OCI-LY7 (cell line): ENCODE results near the gene GCHFR. TPM values are rescaled to one million over a fixed set of nuclear protein-coding genes. Genes with fewer than 3 reads are reported as not detected.

Source experiments
- BruUV-seq: library from RNA; stranded (reverse); fragments of 400-500 nt; replicated peaks from 2 replicates; lab custom pipeline; 2021; lab: Mats Ljungman, UMichigan
- CTCF ChIA-PET: fragments of 300-600 bp; sonication (Branson Sonifier 250); formaldehyde crosslinking; loops from one replicate; lab custom pipeline; 2022; ENCODE audit warnings: antibody characterized with exemption; ENCODE audit not compliant: unreplicated experiment; lab: Charles Lee
- POLR2A ChIA-PET: fragments of 300-600 bp; sonication (Branson Sonifier 250); formaldehyde crosslinking; loops from one replicate; lab custom pipeline; 2022; ENCODE audit warnings: antibody characterized with exemption; lab: Charles Lee
- DNase-seq: peaks from one replicate; pipeline ENCODE4 v3.0.0-alpha.2; 2015; ENCODE audit warnings: low spot score
- H2AFZ ChIP-seq: fragments of 200-600 bp; sonication (generic), shearing (Covaris generic); 2 replicates; pipeline ENCODE4 v1.6.1; 2014; ENCODE audit warnings: mild to moderate bottlenecking, antibody characterized with exemption, low read length, moderate library complexity
- H3K27ac ChIP-seq: fragments of 200-600 bp; sonication (generic); 2 replicates; pipeline ENCODE4 v1.5.1; 2014; ENCODE audit warnings: mixed run types, low read depth, mild to moderate bottlenecking, moderate library complexity, low read length, inconsistent platforms; ENCODE audit not compliant: poor library complexity, severe bottlenecking
- H3K36me3 ChIP-seq: fragments of 200-600 bp; sonication (generic); 2 replicates; pipeline ENCODE4 v1.6.1; 2014; ENCODE audit warnings: mild to moderate bottlenecking, antibody characterized with exemption, low read length, moderate library complexity, mixed read lengths; ENCODE audit not compliant: insufficient read depth
- H3K4me1 ChIP-seq: fragments of 200-600 bp; sonication (generic); 2 replicates; pipeline ENCODE4 v1.5.1; 2014; ENCODE audit warnings: mild to moderate bottlenecking, low read length; ENCODE audit not compliant: insufficient read depth, poor library complexity, severe bottlenecking
- H3K4me2 ChIP-seq: fragments of 200-600 bp; sonication (generic); 2 replicates; pipeline ENCODE4 v1.6.1; 2014; ENCODE audit warnings: mild to moderate bottlenecking, low read length
- H3K4me3 ChIP-seq: fragments of 200-600 bp; sonication (generic); 2 replicates; pipeline ENCODE4 v1.5.1; 2014; ENCODE audit warnings: mild to moderate bottlenecking, low read depth, low read length; ENCODE audit not compliant: poor library complexity, severe bottlenecking
- H3K79me2 ChIP-seq: fragments of 200-600 bp; sonication (generic); 2 replicates; pipeline ENCODE4 v1.6.1; 2016; ENCODE audit warnings: low read depth, mild to moderate bottlenecking, low read length, moderate library complexity, mixed read lengths; ENCODE audit not compliant: insufficient read depth
- H3K9me2 ChIP-seq: fragments of 200-600 bp; sonication (generic); 2 replicates; pipeline ENCODE4 v1.6.1; 2016; ENCODE audit warnings: mild to moderate bottlenecking, low read length, mixed read lengths; ENCODE audit not compliant: insufficient read depth
- H3K9me3 ChIP-seq: fragments of 200-600 bp; sonication (generic); 2 replicates; pipeline ENCODE4 v1.6.1; 2014; ENCODE audit warnings: mild to moderate bottlenecking, mixed run types, low read length, mixed read lengths
- H4K20me1 ChIP-seq: fragments of 200-600 bp; sonication (generic); 2 replicates; pipeline ENCODE4 v1.6.1; 2014; ENCODE audit warnings: mild to moderate bottlenecking, antibody characterized with exemption, low read length, moderate library complexity, mixed read lengths; ENCODE audit not compliant: insufficient read depth
- CTCF ChIP-seq: fragments of 200-600 bp; sonication (generic); conservative IDR thresholded peaks from 2 replicates; pipeline ENCODE4 v1.5.1; 2014; ENCODE audit warnings: mild to moderate bottlenecking, antibody characterized with exemption, low read length, moderate library complexity, mixed read lengths
- EZH2phosphoT487 ChIP-seq: fragments of 200-600 bp; sonication (generic); IDR thresholded peaks from 2 replicates; pipeline ENCODE4 v1.6.1; 2018; ENCODE audit warnings: low read depth, borderline replicate concordance, mild to moderate bottlenecking, mixed run types, antibody characterized with exemption, low read length, moderate library complexity, mixed read lengths
- intact Hi-C: fragments of 100-400 bp; cut with micrococcal nuclease; formaldehyde crosslinking; loops from one replicate; pipeline ENCODE4 v1.10.0; 2022; ENCODE audit not compliant: unreplicated experiment
- total RNA-seq, 2 experiments: library from RNA; depleted of rRNA in 1 of 2; stranded (reverse); fragments of >200 nt in 1 of 2; shearing (Covaris generic) in 1 of 2; gene quantifications; 2 replicates each; pipeline ENCODE4 v1.2.3, GENCODE V29; 2014 to 2022

The GCHFR gene
- total RNA-seq, 2 experiments from 2014 or later = 75.7 to 97.4 TPM

- no peaks in the 10 kb centered on the region for H3K9me2 ChIP-seq
- H3K4me3 ChIP-seq = peak overlapping the region; percentile 79
- intact Hi-C loops = no loop called here
- no TSS peak for BruUV-seq
- H3K4me2 ChIP-seq = peak overlapping the region; percentile 95
- H3K36me3 ChIP-seq = peaks cover 25% of the 10 kb centered on the region; the same call in 1 of the 2 replicates
- DNase-seq = no peak
- peak overlapping the region; percentile 80 for H2AFZ ChIP-seq
- ChIA-PET CTCF (interaction anchor here (1.1 kb wide), 1 partner anchor 13 kb away, joined by 3 read pairs; no protein-coding TSS in a partner anchor), POLR2A (no interaction called here)
- H3K79me2 ChIP-seq = peaks cover 4% of the 10 kb centered on the region; the same call in 1 of the 2 replicates
- H3K9me3 ChIP-seq = no peaks in the 10 kb centered on the region
- no peaks in the 10 kb centered on the region for H4K20me1 ChIP-seq
- peak overlapping the region; percentile 79 for H3K27ac ChIP-seq
- TF ChIP-seq CTCF (no peak), EZH2phosphoT487 (no peak)
- peaks cover 50% of the 10 kb centered on the region for H3K4me1 ChIP-seq
These were observed 708 bp upstream of the GCHFR start for GRCh38 chr15:40762919-40763800.

- H3K4me2 ChIP-seq = peak overlapping the region; percentile 95
- intact Hi-C loops = loop anchor here (1.0 to 5.0 kb wide), 3 partner anchors 9 to 172 kb away; partner anchors contain the start of genes KNL1, RMDN3 and VPS18
- BruUV-seq = TSS peak; percentile 65
- H3K36me3 ChIP-seq = peaks cover 31% of the 10 kb centered on the region; the same call in 1 of the 2 replicates
- H3K9me2 ChIP-seq = no peaks in the 10 kb centered on the region
- H3K79me2 ChIP-seq = peaks cover 4% of the 10 kb centered on the region; the same call in 1 of the 2 replicates
- peak overlapping the region; percentile 79 for H3K4me3 ChIP-seq
- no peaks in the 10 kb centered on the region for H3K9me3 ChIP-seq
- peak overlapping the region; percentile 79 for H3K27ac ChIP-seq
- POLR2A ChIA-PET = interaction anchor here (0.6 to 2.4 kb wide), 8 partner anchors 8 to 325 kb away, joined by 3 to 8 read pairs (median 4); partner anchors contain the start of gene CCDC32
- no peaks in the 10 kb centered on the region for H4K20me1 ChIP-seq
- peaks cover 62% of the 10 kb centered on the region for H3K4me1 ChIP-seq
- CTCF ChIA-PET = interaction anchor here (1.2 kb wide), 1 partner anchor 18 kb away, joined by 5 read pairs; no protein-coding TSS in a partner anchor
- TF ChIP-seq CTCF = no peak
- TF ChIP-seq EZH2phosphoT487 = no peak
- peak overlapping the region; percentile 80; the same call in 1 of the 2 replicates for H2AFZ ChIP-seq
- peak; percentile 25 for DNase-seq
These were observed 798 bp downstream of the GCHFR start for GRCh38 chr15:40764629-40765103.
